Measurements from ENCODE around the gene RBM5.

The RBM5 gene

DNA sequence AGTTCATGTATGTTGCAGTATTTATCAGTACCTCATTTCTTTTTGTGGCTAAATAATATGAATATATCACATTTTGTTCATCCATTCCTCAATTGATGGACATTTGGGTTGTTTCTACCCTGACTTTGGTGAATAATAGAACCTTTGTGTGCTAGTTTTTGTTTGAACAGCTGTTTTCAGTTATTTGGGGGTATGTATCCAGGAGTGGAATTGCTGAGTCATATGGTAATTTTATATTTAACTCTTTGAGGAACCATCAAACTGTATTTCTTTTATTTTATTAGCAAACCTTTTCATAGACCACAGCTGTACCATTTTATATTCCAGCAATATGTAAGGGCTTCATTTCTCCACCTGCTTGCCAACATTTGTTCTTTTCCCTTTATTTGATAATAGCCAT is 38.4 kb upstream of the RBM5 start:
- Histone ChIP-seq H3K9me3 (replicated peaks; ENCODE audit: insufficient read depth, low read length) (no peaks in the 10 kb centered on the region), H2AFZ (ENCODE audit: low read length) (no peak overlapping the region), H3K4me3 (ENCODE audit: low read length) (no peak overlapping the region), H3K27ac (ENCODE audit: low read length) (no peak overlapping the region), H3K4me1 (ENCODE audit: low read length) (peaks cover 7% of the 10 kb centered on the region; the same call in 1 of the 2 replicates), H3K36me3 (replicated peaks; ENCODE audit: insufficient read depth, low read length) (no peaks in the 10 kb centered on the region), H3K79me2 (ENCODE audit: low read length) (no peaks in the 10 kb centered on the region), H3K4me2 (ENCODE audit: low read depth, low read length) (no peak overlapping the region), H3F3A (ENCODE audit: insufficient read depth, low read length) (no peaks in the 10 kb centered on the region), H3K9ac (ENCODE audit: low read length) (no peak overlapping the region), H3K9me2 (replicated peaks; ENCODE audit: insufficient read depth, low read length) (no peaks in the 10 kb centered on the region), H3K27me3 (replicated peaks; ENCODE audit: insufficient read depth, low read length) (no peaks in the 10 kb centered on the region), H4K20me1 (ENCODE audit: insufficient read depth, low read length) (no peaks in the 10 kb centered on the region)
- TF ChIP-seq EZH2 (optimal IDR thresholded peaks at IDR 0.05; ENCODE audit: low read depth, low read length) = no peak
- TF ChIP-seq, protein P1, sequence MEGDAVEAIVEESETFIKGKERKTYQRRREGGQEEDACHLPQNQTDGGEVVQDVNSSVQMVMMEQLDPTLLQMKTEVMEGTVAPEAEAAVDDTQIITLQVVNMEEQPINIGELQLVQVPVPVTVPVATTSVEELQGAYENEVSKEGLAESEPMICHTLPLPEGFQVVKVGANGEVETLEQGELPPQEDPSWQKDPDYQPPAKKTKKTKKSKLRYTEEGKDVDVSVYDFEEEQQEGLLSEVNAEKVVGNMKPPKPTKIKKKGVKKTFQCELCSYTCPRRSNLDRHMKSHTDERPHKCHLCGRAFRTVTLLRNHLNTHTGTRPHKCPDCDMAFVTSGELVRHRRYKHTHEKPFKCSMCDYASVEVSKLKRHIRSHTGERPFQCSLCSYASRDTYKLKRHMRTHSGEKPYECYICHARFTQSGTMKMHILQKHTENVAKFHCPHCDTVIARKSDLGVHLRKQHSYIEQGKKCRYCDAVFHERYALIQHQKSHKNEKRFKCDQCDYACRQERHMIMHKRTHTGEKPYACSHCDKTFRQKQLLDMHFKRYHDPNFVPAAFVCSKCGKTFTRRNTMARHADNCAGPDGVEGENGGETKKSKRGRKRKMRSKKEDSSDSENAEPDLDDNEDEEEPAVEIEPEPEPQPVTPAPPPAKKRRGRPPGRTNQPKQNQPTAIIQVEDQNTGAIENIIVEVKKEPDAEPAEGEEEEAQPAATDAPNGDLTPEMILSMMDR (IDR thresholded peaks at IDR 0.05; ENCODE audit: low read length) = no peak
- TF ChIP-seq EZH2phosphoT487 (IDR thresholded peaks at IDR 0.05; ENCODE audit: low read length) = no peak
- no peak for DNase-seq

GRCh38 chr3:50057756-50058155 is 31.0 kb upstream of the RBM5 start:
- Histone ChIP-seq H3K79me2 (ENCODE audit: low read length) (no peaks in the 10 kb centered on the region), H4K20me1 (ENCODE audit: insufficient read depth, low read length) (no peaks in the 10 kb centered on the region), H3K27ac (ENCODE audit: low read length) (no peak overlapping the region), H3K4me2 (ENCODE audit: low read depth, low read length) (no peak overlapping the region), H2AFZ (ENCODE audit: low read length) (no peak overlapping the region), H3K9me2 (replicated peaks; ENCODE audit: insufficient read depth, low read length) (no peaks in the 10 kb centered on the region), H3K4me3 (ENCODE audit: low read length) (no peak overlapping the region), H3F3A (ENCODE audit: insufficient read depth, low read length) (no peaks in the 10 kb centered on the region), H3K27me3 (replicated peaks; ENCODE audit: insufficient read depth, low read length) (no peaks in the 10 kb centered on the region), H3K36me3 (replicated peaks; ENCODE audit: insufficient read depth, low read length) (0 out of 2 replicates have a peak, but pooled peaks cover 6% of the 10 kb centered on the region), H3K4me1 (ENCODE audit: low read length) (no peaks in the 10 kb centered on the region), H3K9me3 (replicated peaks; ENCODE audit: insufficient read depth, low read length) (no peaks in the 10 kb centered on the region), H3K9ac (ENCODE audit: low read length) (no peak overlapping the region)
- TF ChIP-seq, protein P1 (IDR thresholded peaks at IDR 0.05; ENCODE audit: low read length) = no peak
- TF ChIP-seq EZH2 (optimal IDR thresholded peaks at IDR 0.05; ENCODE audit: low read depth, low read length) (no peak), EZH2phosphoT487 (IDR thresholded peaks at IDR 0.05; ENCODE audit: low read length) (no peak)
- no peak for DNase-seq

- Histone ChIP-seq H3K9me2 (replicated peaks; ENCODE audit: insufficient read depth, low read length) (no peaks in the 10 kb centered on the region), H3K4me3 (ENCODE audit: low read length) (no peak overlapping the region), H3K4me2 (ENCODE audit: low read depth, low read length) (no peak overlapping the region), H3K27ac (ENCODE audit: low read length) (no peak overlapping the region), H3K79me2 (ENCODE audit: low read length) (no peaks in the 10 kb centered on the region), H2AFZ (ENCODE audit: low read length) (no peak overlapping the region), H3K4me1 (ENCODE audit: low read length) (no peaks in the 10 kb centered on the region), H4K20me1 (ENCODE audit: insufficient read depth, low read length) (no peaks in the 10 kb centered on the region), H3K9me3 (replicated peaks; ENCODE audit: insufficient read depth, low read length) (no peaks in the 10 kb centered on the region), H3F3A (ENCODE audit: insufficient read depth, low read length) (no peaks in the 10 kb centered on the region), H3K36me3 (replicated peaks; ENCODE audit: insufficient read depth, low read length) (no peaks in the 10 kb centered on the region; the same call in none of the 2 replicates), H3K27me3 (replicated peaks; ENCODE audit: insufficient read depth, low read length) (no peaks in the 10 kb centered on the region), H3K9ac (ENCODE audit: low read length) (no peak overlapping the region)
- no peak for TF ChIP-seq EZH2phosphoT487 (IDR thresholded peaks at IDR 0.05; ENCODE audit: low read length)
- TF ChIP-seq, protein P1 (IDR thresholded peaks at IDR 0.05; ENCODE audit: low read length) = no peak
- no peak for TF ChIP-seq EZH2 (optimal IDR thresholded peaks at IDR 0.05; ENCODE audit: low read depth, low read length)
- no peak for DNase-seq
These were observed 20.6 kb upstream of the RBM5 start for GRCh38 chr3:50068134-50068533.
